ENCODE results near the gene NOXA1. TPM values are rescaled to one million over a fixed set of nuclear protein-coding genes. Genes with fewer than 3 reads are reported as not detected.
"Not testable (repeated sequence)": the region's sequence is repeated elsewhere in the genome, so short reads cannot be mapped to it uniquely, and the experiment has no call there.

The NOXA1 gene
- polyA plus RNA-seq, 1 donor from 2014 or later: 1.7 TPM

- no peaks in the 10 kb centered on the region for H3F3A ChIP-seq (ENCODE audit: insufficient read depth, low read length, poor library complexity, severe bottlenecking)
- no peaks in the 10 kb centered on the region for H4K20me1 ChIP-seq (ENCODE audit: insufficient read depth)
- no peaks in the 10 kb centered on the region for H3K9me3 ChIP-seq (ENCODE audit: low read length)
- H3K36me3 ChIP-seq (ENCODE audit: insufficient read depth, low read length): no peaks in the 10 kb centered on the region
- TF ChIP-seq CTCF (IDR thresholded peaks at IDR 0.05; ENCODE audit: poor library complexity, severe bottlenecking) (no peak), RAD21 (conservative IDR thresholded peaks at IDR 0.05) (no peak), EZH2 (IDR thresholded peaks at IDR 0.05; ENCODE audit: borderline replicate concordance, insufficient read depth, low read length, poor library complexity, severe bottlenecking) (no peak), SMC3 (conservative IDR thresholded peaks at IDR 0.05; ENCODE audit: poor library complexity) (no peak), MXI1 (conservative IDR thresholded peaks at IDR 0.05; ENCODE audit: poor library complexity, severe bottlenecking) (no peak), POLR2AphosphoS5 (IDR thresholded peaks at IDR 0.05) (no peak), TAF1 (IDR thresholded peaks at IDR 0.05; ENCODE audit: low read depth) (no peak), REST (IDR thresholded peaks at IDR 0.05; ENCODE audit: borderline replicate concordance) (no peak), EP300 (conservative IDR thresholded peaks at IDR 0.05; ENCODE audit: poor library complexity, severe bottlenecking) (no peak)
- no peak overlapping the region for H3K9ac ChIP-seq (ENCODE audit: low read length)
- H3K27ac ChIP-seq (ENCODE audit: low read length): no peak overlapping the region
- H3K9me2 ChIP-seq (ENCODE audit: insufficient read depth, low read length): no peaks in the 10 kb centered on the region
- H3K27me3 ChIP-seq (ENCODE audit: insufficient read depth, low read depth, low read length): no peaks in the 10 kb centered on the region
- no peak overlapping the region for H3K4me3 ChIP-seq (ENCODE audit: low read length)
- no peak overlapping the region for H3K4me2 ChIP-seq (ENCODE audit: low read length)
- H3K79me2 ChIP-seq (replicated peaks; ENCODE audit: insufficient read depth, low read length): no peaks in the 10 kb centered on the region
- H2AFZ ChIP-seq (ENCODE audit: low read depth, low read length): no peak overlapping the region
These were observed 42.0 kb downstream of the NOXA1 start for GRCh38 chr9:137465000-137465719.

GRCh38 chr9:137465720-137466388 lies 42.7 kb downstream of the NOXA1 start:
- no peaks in the 10 kb centered on the region for H3K79me2 ChIP-seq (replicated peaks; ENCODE audit: insufficient read depth, low read length)
- H3K9ac ChIP-seq (ENCODE audit: low read length): no peak overlapping the region
- no peaks in the 10 kb centered on the region for H4K20me1 ChIP-seq (ENCODE audit: insufficient read depth)
- no peaks in the 10 kb centered on the region for H3K27me3 ChIP-seq (ENCODE audit: insufficient read depth, low read depth, low read length)
- H2AFZ ChIP-seq (ENCODE audit: low read depth, low read length): no peak overlapping the region
- no peak for TF ChIP-seq CTCF (IDR thresholded peaks at IDR 0.05; ENCODE audit: poor library complexity, severe bottlenecking)
- no peaks in the 10 kb centered on the region for H3K9me2 ChIP-seq (ENCODE audit: insufficient read depth, low read length)
- H3K36me3 ChIP-seq (ENCODE audit: insufficient read depth, low read length): no peaks in the 10 kb centered on the region
- no peaks in the 10 kb centered on the region for H3F3A ChIP-seq (ENCODE audit: insufficient read depth, low read length, poor library complexity, severe bottlenecking)
- H3K9me3 ChIP-seq (ENCODE audit: low read length): no peaks in the 10 kb centered on the region
- no peak overlapping the region for H3K27ac ChIP-seq (ENCODE audit: low read length)
- H3K4me3 ChIP-seq (ENCODE audit: low read length): no peak overlapping the region
- H3K4me2 ChIP-seq (ENCODE audit: low read length): no peak overlapping the region

GRCh38 chr9:137466389-137467085 lies 43.3 kb downstream of the NOXA1 start:
- not testable (repeated sequence) for H3K9me2 ChIP-seq (ENCODE audit: insufficient read depth, low read length); H3K9me3 ChIP-seq (ENCODE audit: low read length); H2AFZ ChIP-seq (ENCODE audit: low read depth, low read length); H3K27me3 ChIP-seq (ENCODE audit: insufficient read depth, low read depth, low read length); H3K36me3 ChIP-seq (ENCODE audit: insufficient read depth, low read length); H3K27ac ChIP-seq (ENCODE audit: low read length); H3K79me2 ChIP-seq (replicated peaks; ENCODE audit: insufficient read depth, low read length); H3F3A ChIP-seq (ENCODE audit: insufficient read depth, low read length, poor library complexity, severe bottlenecking); H3K4me3 ChIP-seq (ENCODE audit: low read length); H3K9ac ChIP-seq (ENCODE audit: low read length); H4K20me1 ChIP-seq (ENCODE audit: insufficient read depth); H3K4me2 ChIP-seq (ENCODE audit: low read length)

Data from neural cell (in vitro differentiated cells).